K562 (cell line): Measurements from ENCODE around the gene EXOC4. TPM values are rescaled to one million over a fixed set of nuclear protein-coding genes. Genes with fewer than 3 reads are reported as not detected.

Source experiments
- ATAC-seq: fragments of 200-7000 bp; cut with Tn5 transposase; 3 replicates; pipeline ENCODE4 v1.9.1; 2020; ENCODE audit warnings: moderate library complexity
- BruUV-seq: library from RNA; stranded (reverse); fragments of 400-500 nt; replicated peaks from 2 replicates; lab custom pipeline; 2021; lab: Mats Ljungman, UMichigan
- CTCF ChIA-PET: fragments of 300-600 bp; formaldehyde crosslinking; extraction: SDS; loops from one replicate; lab custom pipeline; 2021; ENCODE audit warnings: low intra/inter-chr PET ratio; lab: Yijun Ruan, JAX
- POLR2A ChIA-PET: fragments of 300-600, 350-650 bp; sonication (Branson Sonifier 250); formaldehyde crosslinking; extraction: SDS; loops from one replicate; lab custom pipeline; 2021; ENCODE audit warnings: antibody characterized with exemption, inconsistent platforms; lab: Yijun Ruan, JAX
- DNase-seq, 4 experiments: peaks; one replicate each; pipeline versions ENCODE4 v3.0.0 to v3.0.0-alpha.2; 2011 to 2018; ENCODE audit warnings: low spot score in 3 of 4, mixed read lengths in 3 of 4; ENCODE audit errors: extremely low read depth in 1 of 4
- FAIRE-seq: peaks from 2 replicates; lab custom pipeline; 2011; peaks lifted over from hg19 to GRCh38; lab: Jason Lieb, UNC
- H2AFZ ChIP-seq: 2 replicates; pipeline ENCODE4 v1.6.0; 2011; ENCODE audit warnings: low read depth, low read length, control low read depth, inconsistent platforms
- H3K27ac ChIP-seq: fragments of 200-600 bp; 3 replicates; pipeline ENCODE4 v1.8.0; 2011; ENCODE audit warnings: low read depth, mild to moderate bottlenecking, control low read depth, inconsistent platforms, low read length, moderate library complexity, mixed read lengths; ENCODE audit errors: extremely low read depth
- H3K27me3 ChIP-seq, 2 experiments: fragments of 300-600 bp in 1 of 2; 2 replicates in 1 of 2; 3 replicates in 1 of 2; pipeline versions ENCODE4 v1.6.0 to v1.8.0; 2011; ENCODE audit warnings: inconsistent platforms in 2 of 2, low read length in 2 of 2, mild to moderate bottlenecking in 1 of 2, mixed read lengths in 1 of 2, moderate library complexity in 1 of 2; ENCODE audit not compliant: control insufficient read depth in 2 of 2, insufficient read depth in 2 of 2
- H3K36me3 ChIP-seq: fragments of 300-600 bp; 3 replicates; pipeline ENCODE4 v1.8.0; 2011; ENCODE audit warnings: mild to moderate bottlenecking, low read length, inconsistent platforms; ENCODE audit not compliant: control insufficient read depth, insufficient read depth
- H3K4me1 ChIP-seq, 2 experiments: fragments of 200-600 bp in 1 of 2; replicated peaks in 1 of 2; 2 replicates in 1 of 2; 3 replicates in 1 of 2; pipeline versions ENCODE4 v1.5.1 to v1.8.0; 2011; ENCODE audit warnings: inconsistent platforms in 2 of 2, low read length in 2 of 2, mild to moderate bottlenecking in 1 of 2, mixed read lengths in 1 of 2, moderate library complexity in 1 of 2; ENCODE audit not compliant: control insufficient read depth in 2 of 2, insufficient read depth in 2 of 2
- H3K4me2 ChIP-seq: 2 replicates; pipeline ENCODE4 v1.6.1; 2011; ENCODE audit warnings: low read length, control low read depth, inconsistent platforms, mixed read lengths; ENCODE audit not compliant: insufficient read depth
- H3K4me3 ChIP-seq: fragments of 200-600 bp; sonication (generic), shearing (Covaris generic); 2 replicates; pipeline ENCODE4 v1.5.1; 2016; ENCODE audit warnings: control low read depth, inconsistent platforms
- H3K79me2 ChIP-seq: fragments of 200-600 bp; 3 replicates; pipeline ENCODE4 v1.8.0; 2011; ENCODE audit warnings: low read length, inconsistent platforms; ENCODE audit not compliant: control insufficient read depth, insufficient read depth
- H3K9ac ChIP-seq, 2 experiments: 2 replicates each; pipeline versions ENCODE4 v1.6.0 to v1.6.1; 2011; ENCODE audit warnings: low read depth in 2 of 2, low read length in 2 of 2, control low read depth in 1 of 2, inconsistent platforms in 1 of 2, mild to moderate bottlenecking in 1 of 2, mixed read lengths in 1 of 2; ENCODE audit not compliant: insufficient read depth in 1 of 2
- H3K9me1 ChIP-seq: one replicate; pipeline ENCODE4 v1.6.0; 2011; ENCODE audit warnings: inconsistent platforms, mild to moderate bottlenecking, low read length, moderate library complexity; ENCODE audit not compliant: control insufficient read depth, insufficient read depth
- H3K9me3 ChIP-seq: replicated peaks from 2 replicates; pipeline ENCODE4 v1.5.1; 2011; ENCODE audit warnings: low read depth, low read length, inconsistent platforms; ENCODE audit not compliant: control insufficient read depth, insufficient read depth
- H4K20me1 ChIP-seq: replicated peaks from 2 replicates; pipeline ENCODE4 v1.6.1; 2011; ENCODE audit warnings: low read length, inconsistent platforms, mixed read lengths; ENCODE audit not compliant: control insufficient read depth, insufficient read depth
- ARID2 ChIP-seq: fragments of 450-650 bp; IDR thresholded peaks from 2 replicates; pipeline ENCODE4 v1.6.1; 2017; ENCODE audit warnings: antibody characterized with exemption, mild to moderate bottlenecking
- BRD4 ChIP-seq: fragments of 200-600 bp; sonication (generic); IDR thresholded peaks from 2 replicates; pipeline ENCODE4 v1.6.1; 2017; ENCODE audit warnings: inconsistent platforms
- FOSL1 ChIP-seq: fragments of 200-800 bp; sonication (Bioruptor generic); conservative IDR thresholded peaks from 2 replicates; pipeline ENCODE4 v1.6.1; 2016; ENCODE audit warnings: missing genetic modification characterization, missing compliant biosample characterization
- FOXA3 ChIP-seq, 2 experiments: fragments of 450-650 bp in 1 of 2; sonication (generic) in 1 of 2; formaldehyde crosslinking; IDR thresholded peaks in 1 of 2; conservative IDR thresholded peaks in 1 of 2; 2 replicates each; pipeline versions ENCODE4 v1.4.0 to v1.8.0; 2020 to 2022; ENCODE audit warnings: mild to moderate bottlenecking in 2 of 2, missing genetic modification reagents in 1 of 2
- FOXK1 ChIP-seq: sonication (generic); formaldehyde crosslinking; IDR thresholded peaks from 2 replicates; pipeline ENCODE4 v1.8.0; 2022; ENCODE audit warnings: missing genetic modification reagents, mild to moderate bottlenecking, borderline replicate concordance
- GABPA ChIP-seq: fragments of 200-800 bp; sonication (Bioruptor generic); conservative IDR thresholded peaks from 2 replicates; pipeline ENCODE4 v1.6.1; 2016; ENCODE audit warnings: low read depth, missing genetic modification characterization, missing compliant biosample characterization
- IRF1 ChIP-seq: sonication (generic); formaldehyde crosslinking; IDR thresholded peaks from 2 replicates; pipeline ENCODE4 v1.8.0; 2022; ENCODE audit warnings: missing genetic modification reagents, mild to moderate bottlenecking, borderline replicate concordance
- L3MBTL2 ChIP-seq: fragments of 450-650 bp; IDR thresholded peaks from 2 replicates; pipeline ENCODE4 v1.6.1; 2016; ENCODE audit warnings: mild to moderate bottlenecking, moderate library complexity
- MTF1 ChIP-seq: fragments of 250-450 bp; sonication (Bioruptor Pico); IDR thresholded peaks from 2 replicates; pipeline ENCODE4 v1.9.0; 2021; ENCODE audit warnings: moderate library complexity, mild to moderate bottlenecking, inconsistent platforms, borderline replicate concordance
- MYNN ChIP-seq, 2 experiments: sonication (generic); formaldehyde crosslinking in 1 of 2; IDR thresholded peaks; 2 replicates each; pipeline versions ENCODE4 v1.5.0 to v1.6.1; 2016 to 2020; ENCODE audit warnings: antibody characterized with exemption in 1 of 2, missing genetic modification reagents in 1 of 2
- PHTF2 ChIP-seq: fragments of 250-450 bp; sonication (Bioruptor Pico); IDR thresholded peaks from 2 replicates; pipeline ENCODE4 v1.5.0; 2021; ENCODE audit warnings: mild to moderate bottlenecking
- POU5F1 ChIP-seq: fragments of 150-350 bp; IDR thresholded peaks from 2 replicates; pipeline ENCODE4 v1.6.1; 2014; ENCODE audit warnings: borderline replicate concordance, low read length, low read depth, mild to moderate bottlenecking; ENCODE audit not compliant: partially characterized antibody
- STAT6 ChIP-seq: sonication (generic); formaldehyde crosslinking; IDR thresholded peaks from 2 replicates; pipeline ENCODE4 v1.8.1; 2023; ENCODE audit warnings: mild to moderate bottlenecking, missing genetic modification reagents
- TOE1 ChIP-seq, 2 experiments: fragments of 450-650 bp in 1 of 2; sonication (generic) in 1 of 2; formaldehyde crosslinking in 1 of 2; IDR thresholded peaks; 2 replicates each; pipeline versions ENCODE4 v1.7.1 to v1.8.0; 2016 to 2022; ENCODE audit warnings: borderline replicate concordance in 2 of 2, mild to moderate bottlenecking in 2 of 2, antibody characterized with exemption in 1 of 2, inconsistent platforms in 1 of 2, low read depth in 1 of 2, missing genetic modification reagents in 1 of 2, moderate library complexity in 1 of 2
- ZNF121 ChIP-seq: sonication (generic); formaldehyde crosslinking; conservative IDR thresholded peaks from 2 replicates; pipeline ENCODE4 v1.8.0; 2022; ENCODE audit warnings: missing genetic modification reagents
- ZNF282 ChIP-seq: sonication (generic); formaldehyde crosslinking; IDR thresholded peaks from 2 replicates; pipeline ENCODE4 v1.8.1; 2023; ENCODE audit warnings: missing genetic modification reagents
- WGBS: fragments of 100-300 bp; shearing (Covaris generic); methylation state at CpG from one replicate; pipeline ENCODE4 v1.1.6; 2016; ENCODE audit warnings: low coverage, mixed read lengths; ENCODE audit not compliant: insufficient coverage; ENCODE audit errors: missing lambda C conversion rate; 5-methylcytosine and 5-hydroxymethylcytosine counted together
- in situ Hi-C: fragments of 300-500 bp; cut with MboI; formaldehyde crosslinking; loops from 4 replicates; pipeline ENCODE4 v1.15.0; 2018; ENCODE audit warnings: inconsistent platforms, mixed read lengths
- intact Hi-C: fragments of 100-400 bp; cut with micrococcal nuclease; formaldehyde crosslinking; loops from 2 replicates; pipeline ENCODE4 v1.14.2; 2022
- polyA plus RNA-seq, 8 experiments: library from polyadenylated mRNA; depleted of rRNA in 4 of 8; stranded (reverse) in 5 of 8; unstranded in 3 of 8; fragments of >200 nt; fragmentation: Nextera tagmentation in 2 of 8; fragmentation: Illumina TruSeq in 1 of 8; extraction: Ambion mirVana in 2 of 8; extraction: Trizol in 1 of 8; gene quantifications; 2 replicates each; pipeline versions ENCODE4 v1.2.1 to v1.2.3, GENCODE V29; 2011 to 2014; ENCODE audit warnings: inconsistent platforms in 1 of 8, missing spikeins in 1 of 8
- total RNA-seq, 7 experiments: library from RNA; depleted of rRNA in 6 of 7; stranded (reverse); fragments of >200 nt in 6 of 7; fragmentation: Illumina TruSeq in 2 of 7; extraction: Trizol in 2 of 7; gene quantifications; 2 replicates each; pipeline versions ENCODE4 v1.2.1 to v1.2.3, GENCODE V29; 2011 to 2021; ENCODE audit warnings: low replicate concordance in 1 of 7

EXOC4 gene
- total and polyA plus RNA-seq, 9 of the 15 experiments (the other 6 are each of a cell fraction or from before 2014, with no cell fraction given), result 18.5 to 73.1 (median 46.6) TPM

DNA sequence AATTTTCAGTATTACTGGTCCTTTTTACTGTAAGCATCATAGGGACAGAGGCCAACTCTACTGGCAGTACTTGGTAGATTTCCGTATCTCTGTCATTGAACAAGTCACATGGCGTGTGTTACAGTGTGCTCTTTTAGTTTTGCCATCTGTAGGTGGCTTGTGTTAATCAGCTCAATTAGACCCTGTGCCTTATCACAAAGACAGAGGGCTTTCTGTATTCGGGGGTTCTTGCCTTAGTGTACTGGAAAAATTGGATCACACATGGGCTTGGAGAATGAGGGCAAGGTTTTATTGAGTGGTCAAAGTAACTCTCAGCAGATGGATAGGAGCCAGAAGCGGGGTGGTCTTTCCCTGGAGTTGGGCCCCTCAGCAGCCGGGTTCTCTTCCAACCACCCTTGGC lies 853.0 kb downstream of the EXOC4 start:
- no peaks in the 10 kb centered on the region for H3K4me1 ChIP-seq
- DNase-seq (no peak), ATAC-seq (no peak), FAIRE-seq (no peak)
- CTCF ChIA-PET, result no interaction called here
- H3K27ac ChIP-seq, result no peak overlapping the region
- no peaks in the 10 kb centered on the region for H4K20me1 ChIP-seq
- no peaks in the 10 kb centered on the region for H3K9me1 ChIP-seq
- peaks cover 2 to 4% of the 10 kb centered on the region in 2 experiments; a peak in 1 of 5 replicates for H3K27me3 ChIP-seq
- no peaks in the 10 kb centered on the region for H3K36me3 ChIP-seq
- POLR2A ChIA-PET, result interaction anchor here (0.9 kb wide), 1 partner anchor 12 kb away, joined by 3 read pairs; no protein-coding TSS in a partner anchor
- intact Hi-C loops, result no loop called here
- in situ Hi-C loops, result no loop called here
- H3K79me2 ChIP-seq, result no peaks in the 10 kb centered on the region
- BruUV-seq, result no TSS peak
- no peak overlapping the region for H3K4me3 ChIP-seq
- 31% methylated on average over 5 of the region's 5 CpGs for WGBS
- H2AFZ ChIP-seq, result no peak overlapping the region
- TF ChIP-seq POU5F1 (no peak), IRF1 (CRISPR knock-in tag) (no peak), MTF1 (CRISPR knock-in tag) (no peak), GABPA (tag) (no peak), FOSL1 (tag) (no peak), MYNN (IDR thresholded peaks at IDR 0.05) (no peak), MYNN (CRISPR knock-in tag; IDR thresholded peaks at IDR 0.05) (no peak), FOXA3 (CRISPR knock-in tag; conservative IDR thresholded peaks at IDR 0.05 in 1 of 2, IDR thresholded peaks at IDR 0.05 in 1 of 2) (no peak), ZNF282 (no peak), L3MBTL2 (no peak), FOXK1 (CRISPR knock-in tag) (no peak), BRD4 (no peak), STAT6 (CRISPR knock-in tag) (no peak), TOE1 (IDR thresholded peaks at IDR 0.05; ENCODE audit: borderline replicate concordance) (no peak), TOE1 (CRISPR knock-in tag; IDR thresholded peaks at IDR 0.05; ENCODE audit: borderline replicate concordance, low read depth) (no peak), ZNF121 (CRISPR knock-in tag) (no peak), PHTF2 (no peak), ARID2 (no peak)
- H3K4me2 ChIP-seq, result no peak overlapping the region
- no peaks in the 10 kb centered on the region for H3K9me3 ChIP-seq
- no peak overlapping the region for H3K9ac ChIP-seq
